GM21360 (cell line): ENCODE measurements around the gene SDR42E1.
"Not testable (repeated sequence)": the region's sequence is repeated elsewhere in the genome, so short reads cannot be mapped to it uniquely, and the experiment has no call there.

Experiments used
- ATAC-seq: cut with Tn5 transposase; IDR thresholded peaks from one replicate; pipeline ENCODE4 v1.9.1; 2021; ENCODE audit warnings: mild to moderate bottlenecking, moderate library complexity; ENCODE audit not compliant: unreplicated experiment

SDR42E1 gene

DNA sequence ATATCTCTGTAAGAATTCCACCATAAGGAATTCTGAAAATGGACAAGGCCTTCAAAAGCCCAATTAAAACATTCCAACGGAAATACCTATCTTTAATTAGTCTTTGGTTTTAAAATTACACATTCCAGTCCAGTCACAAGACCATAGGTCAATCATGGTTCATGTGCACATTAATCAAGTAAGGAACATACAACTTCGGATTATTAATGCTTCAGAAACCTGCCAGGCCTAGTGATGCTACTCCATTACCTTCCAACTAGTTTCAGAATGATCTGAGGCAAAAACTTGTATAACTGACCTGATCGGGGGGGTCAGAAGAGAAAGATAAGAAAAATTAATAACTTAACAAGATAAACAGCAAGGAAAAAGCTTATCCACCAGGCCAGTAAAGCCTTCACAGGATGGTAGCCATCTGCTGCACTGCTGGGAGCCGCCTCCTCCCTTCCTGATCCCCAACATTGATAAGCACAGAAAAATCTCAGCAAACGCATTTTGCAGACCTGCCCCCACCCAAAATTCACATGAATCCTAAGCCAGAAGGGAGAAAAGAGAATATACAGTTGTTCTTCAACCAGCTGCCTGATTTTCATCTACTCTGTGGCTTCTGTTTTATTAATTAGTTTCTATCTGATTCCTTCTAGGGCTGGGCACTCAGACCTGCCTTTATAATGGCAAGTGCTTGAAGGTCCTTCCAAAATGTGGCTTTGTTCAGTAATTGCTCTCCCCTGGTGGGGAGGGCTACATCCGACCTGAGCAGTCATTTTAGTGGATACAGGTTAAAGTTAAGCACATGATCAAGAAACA is 6.0 kb downstream of the SDR42E1 start:
- ATAC-seq = no peak

DNA sequence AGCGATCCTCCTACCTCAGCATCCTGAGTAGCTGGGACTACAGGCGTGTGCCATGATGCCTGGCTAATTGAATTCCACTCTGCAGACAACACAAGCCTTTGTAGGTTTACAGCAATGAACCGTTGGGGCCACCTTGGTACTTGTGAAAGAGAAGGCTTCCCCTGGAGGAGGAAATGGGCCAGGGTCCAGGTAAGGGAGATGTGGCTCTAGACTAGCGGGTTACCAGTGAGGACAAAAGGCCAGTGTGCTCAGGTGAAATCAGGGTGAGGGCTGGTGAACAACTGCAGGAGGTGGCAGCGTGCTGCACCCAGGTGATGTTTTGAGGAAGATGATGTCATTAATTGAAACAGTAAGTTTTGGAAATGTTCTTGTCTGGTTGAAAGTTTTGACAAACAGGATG is 6.7 kb downstream of the SDR42E1 start:
- ATAC-seq = no peak

GRCh38 chr16:82002831-82003230 is 8.4 kb downstream of the SDR42E1 start:
- no peak for ATAC-seq

GRCh38 chr16:81997738-81998137 is 13.5 kb downstream of the SDR42E1 start:
- no peak for ATAC-seq

DNA sequence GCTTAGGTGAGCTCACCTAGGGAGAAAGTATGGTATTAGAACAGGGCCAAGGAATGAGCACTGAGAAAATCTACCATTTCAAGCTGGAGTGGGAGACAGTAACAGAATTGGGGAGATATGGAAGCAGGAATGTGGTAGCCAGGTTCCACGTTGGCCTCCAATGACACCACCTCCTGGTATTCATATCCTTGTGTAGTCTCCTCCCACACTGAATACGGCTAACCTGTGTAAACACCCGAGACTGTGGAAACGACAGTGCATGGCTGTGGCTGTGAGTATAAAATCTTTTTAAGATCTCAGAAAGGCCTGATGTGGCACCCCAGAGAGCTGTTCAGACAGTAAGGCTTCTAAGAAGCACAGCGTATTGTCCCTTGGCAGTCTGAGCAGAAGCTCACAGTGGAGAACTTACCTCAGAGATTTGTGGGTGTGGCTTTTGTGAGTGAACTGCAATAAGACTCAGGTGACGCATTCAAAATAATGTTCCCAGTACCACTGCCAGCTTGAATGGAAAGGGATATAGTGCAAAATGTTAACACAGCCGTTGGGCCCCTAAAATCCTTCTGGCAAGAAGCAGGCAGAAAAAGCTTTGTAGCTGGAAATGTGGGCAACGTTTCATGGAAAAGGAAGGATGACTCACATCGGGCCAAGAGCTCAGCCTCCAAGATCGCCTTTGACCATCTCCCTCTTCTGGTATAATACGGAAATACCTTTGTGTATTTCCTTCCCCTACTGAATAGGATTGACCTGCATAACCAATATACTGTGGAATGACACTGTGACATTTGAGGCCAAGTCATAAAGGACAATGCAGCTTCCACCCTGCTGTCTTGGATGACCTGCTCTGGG is 14.4 kb downstream of the SDR42E1 start:
- ATAC-seq = no peak

DNA sequence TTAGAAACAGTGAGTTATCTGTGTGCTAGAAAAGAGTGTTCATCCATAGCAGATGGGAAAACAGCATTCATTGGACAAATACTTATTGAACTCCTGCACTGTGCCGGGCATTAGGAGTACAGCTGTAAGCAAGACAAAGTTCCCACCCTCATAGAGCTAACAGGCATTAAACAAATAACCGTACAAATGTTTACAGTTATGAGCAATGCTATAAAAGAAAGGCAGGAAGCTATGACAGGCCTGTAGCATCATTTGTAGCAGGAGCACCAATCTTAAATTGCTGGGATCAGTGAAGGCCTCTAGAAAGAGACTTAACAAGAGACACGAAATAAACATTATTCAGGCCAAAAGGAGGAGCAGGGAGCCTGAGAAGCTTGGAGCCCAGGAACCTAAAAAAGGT is 15.6 kb downstream of the SDR42E1 start:
- ATAC-seq = no peak

DNA sequence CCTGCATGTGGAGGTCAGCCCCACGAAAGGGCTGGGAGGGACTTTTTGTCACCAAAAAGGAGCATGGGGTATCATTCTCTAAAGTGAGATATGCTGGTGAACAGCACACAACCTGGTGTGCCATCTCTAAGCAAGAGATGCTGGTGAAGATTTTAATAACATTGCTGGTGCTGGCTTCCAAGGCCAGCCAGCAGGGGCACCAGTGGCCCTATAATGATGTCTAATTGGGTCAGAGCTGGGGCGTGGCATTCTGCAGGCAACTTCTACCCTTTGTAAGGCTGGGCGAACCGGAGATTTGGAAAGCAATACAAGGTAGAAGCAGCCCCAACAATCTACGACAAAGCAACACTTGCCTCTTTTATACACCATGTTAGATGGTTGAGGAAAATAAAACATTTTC is 16.8 kb downstream of the SDR42E1 start:
- no peak for ATAC-seq

DNA sequence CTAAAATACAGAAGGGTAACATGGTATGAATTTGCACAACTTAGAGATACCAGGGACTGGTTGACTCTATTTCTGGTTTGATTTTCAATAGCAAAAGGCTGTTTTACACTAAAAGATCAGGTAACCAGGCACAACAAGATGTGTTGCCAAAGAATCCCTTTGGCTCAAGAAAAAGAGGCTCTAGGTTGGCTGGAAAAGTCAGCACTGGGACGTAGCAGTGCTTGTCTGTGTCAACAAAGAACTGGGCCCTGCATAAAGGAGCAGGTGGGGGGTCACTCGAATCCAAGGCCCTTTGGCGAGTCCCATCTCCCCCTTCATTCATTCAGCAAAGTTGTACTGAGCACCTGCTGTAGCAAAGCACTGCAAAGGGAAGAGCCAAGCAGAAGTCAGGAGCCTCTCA is 18.4 kb downstream of the SDR42E1 start:
- no peak for ATAC-seq

GRCh38 chr16:81987706-81988105 is 23.6 kb downstream of the SDR42E1 start:
- no peak for ATAC-seq

DNA sequence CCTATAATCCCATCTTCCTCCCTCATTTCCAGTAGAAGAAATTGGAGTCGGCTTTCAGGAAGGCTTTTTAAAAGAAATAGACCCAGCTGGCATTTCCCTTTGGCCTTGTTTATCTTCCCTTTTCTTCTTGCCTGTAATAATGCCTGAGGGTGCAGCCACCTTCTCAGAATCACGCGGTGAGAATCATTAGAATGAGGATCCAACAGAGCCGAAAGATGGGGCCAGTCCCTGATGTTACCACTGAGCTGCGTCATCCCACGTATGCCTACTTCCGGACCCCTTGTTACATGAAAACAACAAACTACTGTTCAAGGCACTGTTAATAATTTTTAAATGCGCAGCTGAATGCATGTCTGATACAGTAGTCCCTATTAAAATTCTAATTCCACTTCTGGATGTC is 24.1 kb downstream of the SDR42E1 start:
- ATAC-seq = no peak

DNA sequence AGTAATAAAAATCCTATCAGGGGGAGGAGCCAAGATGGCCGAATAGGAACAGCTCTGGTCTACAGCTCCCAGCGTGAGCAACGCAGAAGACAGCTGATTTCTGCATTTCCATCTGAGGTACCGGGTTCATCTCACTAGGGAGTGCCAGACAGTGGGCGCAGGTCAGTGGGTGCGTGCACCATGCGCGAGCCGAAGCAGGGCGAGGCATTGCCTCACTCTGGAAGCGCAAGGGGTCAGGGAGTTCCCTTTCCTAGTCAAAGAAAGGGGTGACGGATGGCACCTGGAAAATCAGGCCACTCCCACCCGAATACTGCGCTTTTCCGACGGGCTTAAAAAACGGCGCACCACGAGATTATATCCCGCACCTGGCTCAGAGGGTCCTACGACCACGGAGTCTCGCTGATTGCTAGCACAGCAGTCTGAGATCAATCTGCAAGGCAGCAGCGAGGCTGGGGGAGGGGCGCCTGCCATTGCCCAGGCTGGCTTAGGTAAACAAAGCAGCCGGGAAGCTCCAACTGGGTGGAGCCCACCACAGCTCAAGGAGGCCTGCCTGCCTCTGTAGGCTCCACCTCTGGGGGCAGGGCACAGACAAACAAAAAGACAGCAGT is 33.8 kb downstream of the SDR42E1 start:
- not testable (repeated sequence) for ATAC-seq

DNA sequence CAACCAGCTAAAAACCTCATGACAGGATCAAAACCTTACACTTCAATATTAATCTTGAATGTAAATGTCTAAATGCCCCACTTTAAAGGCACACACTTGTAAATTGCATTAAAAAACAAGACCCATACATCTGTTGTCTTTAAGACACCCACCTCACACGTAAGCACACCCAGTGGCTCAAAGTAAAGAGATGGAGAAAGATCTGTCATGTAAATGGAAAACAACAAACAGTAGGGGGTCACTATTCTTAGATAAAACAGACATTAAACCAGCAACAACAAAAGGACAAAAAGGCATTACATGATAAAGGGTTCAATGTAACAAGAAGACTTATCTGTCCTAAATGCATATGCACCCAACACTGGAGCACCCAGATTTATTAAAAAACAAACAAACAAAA is 35.6 kb downstream of the SDR42E1 start:
- ATAC-seq = no peak

- no peak for ATAC-seq
Measured at GRCh38 chr16:81973737-81974136, 37.5 kb downstream of the SDR42E1 start.

DNA sequence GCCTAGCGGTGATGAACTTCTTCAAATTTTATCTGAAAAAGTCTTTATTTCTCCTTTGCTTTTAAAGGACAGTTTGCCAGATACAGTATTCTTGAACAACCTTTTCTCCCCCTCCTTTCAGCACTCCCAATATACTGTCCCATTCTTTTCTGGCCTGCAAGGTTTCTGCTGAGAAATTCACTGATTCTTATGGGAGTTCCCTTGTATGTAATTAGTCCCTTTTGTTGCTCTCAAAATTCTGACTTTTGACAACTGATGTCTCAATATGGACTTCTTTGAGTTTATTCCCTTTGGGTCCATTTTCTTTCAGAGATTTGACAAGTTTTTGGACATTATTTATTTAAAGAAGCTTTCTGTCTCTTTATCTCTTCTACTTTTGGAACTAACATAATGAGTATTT is 39.4 kb downstream of the SDR42E1 start:
- no peak for ATAC-seq

DNA sequence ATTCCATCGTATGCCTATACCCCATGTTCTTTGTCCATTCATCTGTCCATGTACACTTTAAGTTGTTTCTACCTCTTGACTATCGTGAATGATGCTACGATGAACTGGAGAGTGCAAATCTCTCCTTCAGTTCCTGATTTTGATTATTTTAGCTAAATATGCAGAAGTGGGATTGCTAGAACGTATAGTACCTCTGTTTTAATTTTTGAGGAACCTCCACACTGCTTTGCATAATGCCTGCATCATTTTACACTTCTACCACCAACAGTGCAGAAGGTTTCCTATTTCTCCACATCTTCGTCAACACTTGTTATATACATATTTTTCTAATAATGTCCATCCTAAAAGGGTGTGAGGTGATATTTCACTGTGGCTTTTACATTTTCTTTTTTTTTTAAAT is 43.9 kb downstream of the SDR42E1 start:
- no peak for ATAC-seq

GRCh38 chr16:81964808-81965207 is 46.5 kb downstream of the SDR42E1 start:
- ATAC-seq = no peak

GRCh38 chr16:81956213-81956948 is 54.9 kb downstream of the SDR42E1 start:
- no peak for ATAC-seq

DNA sequence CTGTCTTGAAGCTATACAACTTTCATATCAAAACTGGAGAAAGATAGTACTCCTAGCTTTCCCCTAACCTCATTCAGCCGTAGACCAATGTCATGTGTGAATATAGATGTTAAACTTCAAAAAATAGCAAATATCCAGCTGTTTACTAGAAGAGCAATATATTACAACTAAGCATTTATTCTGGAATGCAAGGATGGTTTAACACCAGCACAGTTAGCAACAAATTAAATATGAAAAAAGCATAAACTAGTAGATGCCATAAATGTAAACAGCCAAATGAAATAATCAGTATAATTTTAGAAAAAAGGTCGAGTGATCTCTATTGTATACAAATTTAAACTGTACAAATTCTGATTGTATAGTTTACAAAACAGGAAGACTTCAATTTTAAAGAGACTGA is 59.7 kb downstream of the SDR42E1 start:
- ATAC-seq = no peak

GRCh38 chr16:81946206-81946605 is 65.1 kb downstream of the SDR42E1 start:
- ATAC-seq = no peak

- ATAC-seq = no peak
Measured at GRCh38 chr16:81945665-81946064, 65.6 kb downstream of the SDR42E1 start.

DNA sequence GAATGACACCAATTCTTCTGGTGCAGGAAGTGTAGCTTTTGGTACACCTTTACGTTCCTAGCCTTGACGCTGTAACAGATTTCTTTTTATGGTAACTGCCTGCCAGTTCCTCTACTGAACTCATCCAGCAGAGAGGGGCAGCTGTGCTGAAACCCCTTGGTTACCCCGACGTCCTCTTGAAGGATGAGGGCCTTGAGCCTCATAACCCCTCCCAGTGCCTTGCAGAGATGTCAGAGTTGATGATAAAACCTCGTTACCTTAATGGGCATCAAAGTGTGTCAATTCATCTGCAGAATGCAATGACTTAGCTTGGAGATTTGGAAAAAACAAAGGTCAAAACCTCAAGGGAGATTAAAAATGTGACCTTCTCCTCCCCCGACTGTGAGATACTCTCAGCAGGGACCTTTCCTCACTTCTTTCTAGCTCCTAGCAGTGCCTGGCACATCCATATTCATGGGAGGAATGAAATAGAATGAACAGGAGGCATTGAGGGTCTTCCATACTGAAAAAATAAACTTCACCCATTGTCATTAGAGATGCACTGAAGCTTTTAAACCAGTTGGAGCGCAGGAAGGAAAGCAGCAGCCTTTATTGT is 69.2 kb downstream of the SDR42E1 start:
- no peak for ATAC-seq
